GM23338 (cell line): ENCODE results near the gene DET1. TPM values are rescaled to one million over a fixed set of nuclear protein-coding genes. Genes with fewer than 3 reads are reported as not detected.

Experiments used
- ATAC-seq: fragments of 200-7000 bp; cut with Tn5 transposase; 3 replicates; pipeline ENCODE4 v1.9.1; 2020
- DNase-seq: peaks from one replicate; pipeline ENCODE4 v3.0.0-alpha.2; 2015; ENCODE audit warnings: low spot score
- H2AFZ ChIP-seq: fragments of 200-600 bp; sonication (generic); 2 replicates; pipeline ENCODE4 v1.8.0; 2016; ENCODE audit warnings: antibody characterized with exemption, mild to moderate bottlenecking, moderate library complexity
- H3F3A ChIP-seq: fragments of 200-600 bp; sonication (generic); replicated peaks from 2 replicates; pipeline ENCODE4 v1.8.0; 2017; ENCODE audit warnings: antibody characterized with exemption, mixed run types, low read depth
- H3K27ac ChIP-seq: fragments of 200-600 bp; sonication (generic); 2 replicates; pipeline ENCODE4 v1.6.1; 2016; ENCODE audit warnings: low read depth
- H3K27me3 ChIP-seq: fragments of 200-600 bp; sonication (generic); 2 replicates; pipeline ENCODE4 v1.8.0; 2016; ENCODE audit warnings: mild to moderate bottlenecking, mixed run types, moderate library complexity; ENCODE audit not compliant: insufficient read depth
- H3K36me3 ChIP-seq: fragments of 200-600 bp; sonication (generic); 2 replicates; pipeline ENCODE4 v1.8.0; 2016; ENCODE audit warnings: mild to moderate bottlenecking; ENCODE audit not compliant: insufficient read depth
- H3K4me1 ChIP-seq: fragments of 200-600 bp; sonication (generic); 2 replicates; pipeline ENCODE4 v1.8.0; 2016; ENCODE audit warnings: mild to moderate bottlenecking, moderate library complexity; ENCODE audit not compliant: insufficient read depth
- H3K4me2 ChIP-seq: fragments of 200-600 bp; sonication (generic); 2 replicates; pipeline ENCODE4 v1.7.1; 2017; ENCODE audit warnings: mixed run types
- H3K4me3 ChIP-seq: fragments of 200-600 bp; sonication (generic); 2 replicates; pipeline ENCODE4 v1.6.1; 2016; ENCODE audit warnings: mixed run types
- H3K79me2 ChIP-seq: fragments of 200-600 bp; sonication (generic); replicated peaks from 2 replicates; pipeline ENCODE4 v1.8.0; 2017; ENCODE audit warnings: mild to moderate bottlenecking; ENCODE audit not compliant: insufficient read depth
- H3K9me2 ChIP-seq: fragments of 200-600 bp; sonication (generic); 2 replicates; pipeline ENCODE4 v1.8.0; 2017; ENCODE audit not compliant: insufficient read depth
- H4K20me1 ChIP-seq: fragments of 200-600 bp; sonication (generic); replicated peaks from 2 replicates; pipeline ENCODE4 v1.8.0; 2017; ENCODE audit warnings: mild to moderate bottlenecking; ENCODE audit not compliant: insufficient read depth
- H3K27ac Mint-ChIP-seq: 2 replicates; pipeline ENCODE4 v1.8.0; 2020; ENCODE audit warnings: inconsistent platforms, mild to moderate bottlenecking, moderate library complexity, mixed read lengths
- H3K27me3 Mint-ChIP-seq: 3 replicates; pipeline ENCODE4 v1.8.0; 2022; ENCODE audit warnings: low read depth, mild to moderate bottlenecking, moderate library complexity, mixed read lengths, inconsistent platforms; ENCODE audit not compliant: insufficient read depth, poor library complexity
- H3K36me3 Mint-ChIP-seq: 3 replicates; pipeline ENCODE4 v1.8.0; 2021; ENCODE audit warnings: low read depth, mild to moderate bottlenecking, inconsistent platforms, moderate library complexity, mixed read lengths
- H3K4me1 Mint-ChIP-seq: 3 replicates; pipeline ENCODE4 v1.8.0; 2020; ENCODE audit warnings: mild to moderate bottlenecking, inconsistent platforms, mixed read lengths
- H3K4me3 Mint-ChIP-seq: 3 replicates; pipeline ENCODE4 v1.8.0; 2021; ENCODE audit warnings: moderate library complexity, mild to moderate bottlenecking, inconsistent platforms, mixed read lengths
- H3K9me3 Mint-ChIP-seq: 3 replicates; pipeline ENCODE4 v1.8.0; 2020; ENCODE audit warnings: moderate library complexity, mild to moderate bottlenecking, inconsistent platforms, mixed read lengths
- EZH2 ChIP-seq: fragments of 200-600 bp; sonication (generic); IDR thresholded peaks from one replicate; pipeline ENCODE4 v1.8.0; 2017; ENCODE audit warnings: antibody characterized with exemption, mild to moderate bottlenecking, low read depth; ENCODE audit not compliant: unreplicated experiment
- EZH2phosphoT487 ChIP-seq: fragments of 200-600 bp; sonication (generic); IDR thresholded peaks from one replicate; pipeline ENCODE4 v1.8.1; 2018; ENCODE audit warnings: antibody characterized with exemption; ENCODE audit not compliant: unreplicated experiment
- NANOG ChIP-seq: IDR thresholded peaks from 2 replicates; pipeline ENCODE4 v1.6.1; 2016; ENCODE audit warnings: antibody characterized with exemption, borderline replicate concordance
- POLR2AphosphoS5 ChIP-seq: IDR thresholded peaks from 2 replicates; pipeline ENCODE4 v1.6.1; 2016; ENCODE audit warnings: antibody characterized with exemption, low read depth
- polyA plus RNA-seq: library from polyadenylated mRNA; unstranded; fragments of >200 nt; fragmentation: Nextera tagmentation; extraction: Ambion mirVana; gene quantifications from 2 replicates; pipeline ENCODE4 v1.2.1, GENCODE V29; 2016
- total RNA-seq: library from RNA; depleted of rRNA; stranded (reverse); fragments of >200 nt; shearing (Covaris generic); gene quantifications from 2 replicates; pipeline ENCODE4 v1.2.3, GENCODE V29; 2014
- TF ChIP-seq, protein P1 (sequence below): fragments of 250-450 bp; sonication (Bioruptor Pico); IDR thresholded peaks from 2 replicates; pipeline ENCODE4 v1.5.0; 2020; ENCODE audit warnings: mild to moderate bottlenecking, moderate library complexity
- TF ChIP-seq, protein P2 (sequence below), 2 experiments: fragments of 200-600 bp in 1 of 2; sonication (generic) in 1 of 2; conservative IDR thresholded peaks; 2 replicates each; pipeline versions ENCODE4 v1.5.1 to v1.6.1; 2016 to 2017; ENCODE audit warnings: antibody characterized with exemption in 2 of 2, low read depth in 2 of 2, mild to moderate bottlenecking in 2 of 2, moderate library complexity in 1 of 2

Gene DET1
- total and polyA plus RNA-seq, 2 experiments from 2014 or later, result 4.2 to 8.6 TPM

DNA sequence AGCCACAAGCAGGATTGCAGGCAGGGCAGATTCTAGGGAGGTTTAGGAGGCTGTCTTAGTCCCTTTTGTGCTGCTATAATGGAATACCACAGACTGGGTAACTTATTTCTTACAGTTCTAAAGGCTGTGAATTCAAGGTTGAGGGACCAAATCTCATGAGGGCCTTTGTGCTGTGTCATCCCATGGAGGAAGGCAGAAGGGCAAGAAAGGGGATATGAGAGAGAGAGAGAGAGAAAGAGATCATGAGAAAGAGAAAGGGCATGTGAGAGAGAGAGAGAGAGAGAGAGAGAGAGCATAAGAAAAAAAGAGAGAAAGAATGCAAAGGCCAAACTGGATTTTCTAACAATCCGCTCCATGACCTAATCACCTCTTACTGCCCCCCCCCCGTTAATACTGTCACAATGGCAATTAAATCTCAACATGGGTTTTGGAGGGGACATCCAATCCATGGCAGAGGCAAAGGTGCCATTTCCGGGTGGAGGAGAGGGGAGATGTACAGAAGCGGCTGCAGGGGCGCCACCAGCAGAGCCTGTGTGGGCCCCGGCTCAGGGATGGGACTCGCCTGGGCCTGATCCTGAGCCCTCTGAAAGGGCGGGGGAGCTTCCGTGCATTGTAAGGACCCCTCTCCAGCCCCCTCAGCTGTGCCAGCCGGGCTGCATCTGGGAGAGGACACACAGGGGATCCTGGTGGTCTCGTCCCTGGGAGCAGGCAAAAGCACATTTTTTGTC lies 58.5 kb downstream of the DET1 start:
- Histone ChIP-seq H3K4me3 (no peak overlapping the region), H3F3A (no peaks in the 10 kb centered on the region), H2AFZ (peak overlapping the region; percentile 72; the same call in 1 of the 2 replicates), H3K36me3 (no peaks in the 10 kb centered on the region), H4K20me1 (no peaks in the 10 kb centered on the region), H3K27ac (no peak overlapping the region), H3K9me2 (no peaks in the 10 kb centered on the region), H3K79me2 (no peaks in the 10 kb centered on the region), H3K4me1 (peaks cover 28% of the 10 kb centered on the region), H3K27me3 (no peaks in the 10 kb centered on the region), H3K4me2 (no peak overlapping the region)
- Mint-ChIP-seq H3K27ac (peak overlapping the region; percentile 43; the same call in 1 of the 2 replicates), H3K36me3 (no peaks in the 10 kb centered on the region), H3K9me3 (no peaks in the 10 kb centered on the region), H3K4me3 (no peak overlapping the region), H3K27me3 (peaks cover 9% of the 10 kb centered on the region), H3K4me1 (peaks cover 34% of the 10 kb centered on the region)
- peak; percentile 24 for DNase-seq
- peak; percentile 19; the same call in 2 of the 3 replicates for ATAC-seq
- TF ChIP-seq EZH2phosphoT487 (no peak), EZH2 (no peak), POLR2AphosphoS5 (no peak), NANOG (no peak)
- TF ChIP-seq, protein P1, sequence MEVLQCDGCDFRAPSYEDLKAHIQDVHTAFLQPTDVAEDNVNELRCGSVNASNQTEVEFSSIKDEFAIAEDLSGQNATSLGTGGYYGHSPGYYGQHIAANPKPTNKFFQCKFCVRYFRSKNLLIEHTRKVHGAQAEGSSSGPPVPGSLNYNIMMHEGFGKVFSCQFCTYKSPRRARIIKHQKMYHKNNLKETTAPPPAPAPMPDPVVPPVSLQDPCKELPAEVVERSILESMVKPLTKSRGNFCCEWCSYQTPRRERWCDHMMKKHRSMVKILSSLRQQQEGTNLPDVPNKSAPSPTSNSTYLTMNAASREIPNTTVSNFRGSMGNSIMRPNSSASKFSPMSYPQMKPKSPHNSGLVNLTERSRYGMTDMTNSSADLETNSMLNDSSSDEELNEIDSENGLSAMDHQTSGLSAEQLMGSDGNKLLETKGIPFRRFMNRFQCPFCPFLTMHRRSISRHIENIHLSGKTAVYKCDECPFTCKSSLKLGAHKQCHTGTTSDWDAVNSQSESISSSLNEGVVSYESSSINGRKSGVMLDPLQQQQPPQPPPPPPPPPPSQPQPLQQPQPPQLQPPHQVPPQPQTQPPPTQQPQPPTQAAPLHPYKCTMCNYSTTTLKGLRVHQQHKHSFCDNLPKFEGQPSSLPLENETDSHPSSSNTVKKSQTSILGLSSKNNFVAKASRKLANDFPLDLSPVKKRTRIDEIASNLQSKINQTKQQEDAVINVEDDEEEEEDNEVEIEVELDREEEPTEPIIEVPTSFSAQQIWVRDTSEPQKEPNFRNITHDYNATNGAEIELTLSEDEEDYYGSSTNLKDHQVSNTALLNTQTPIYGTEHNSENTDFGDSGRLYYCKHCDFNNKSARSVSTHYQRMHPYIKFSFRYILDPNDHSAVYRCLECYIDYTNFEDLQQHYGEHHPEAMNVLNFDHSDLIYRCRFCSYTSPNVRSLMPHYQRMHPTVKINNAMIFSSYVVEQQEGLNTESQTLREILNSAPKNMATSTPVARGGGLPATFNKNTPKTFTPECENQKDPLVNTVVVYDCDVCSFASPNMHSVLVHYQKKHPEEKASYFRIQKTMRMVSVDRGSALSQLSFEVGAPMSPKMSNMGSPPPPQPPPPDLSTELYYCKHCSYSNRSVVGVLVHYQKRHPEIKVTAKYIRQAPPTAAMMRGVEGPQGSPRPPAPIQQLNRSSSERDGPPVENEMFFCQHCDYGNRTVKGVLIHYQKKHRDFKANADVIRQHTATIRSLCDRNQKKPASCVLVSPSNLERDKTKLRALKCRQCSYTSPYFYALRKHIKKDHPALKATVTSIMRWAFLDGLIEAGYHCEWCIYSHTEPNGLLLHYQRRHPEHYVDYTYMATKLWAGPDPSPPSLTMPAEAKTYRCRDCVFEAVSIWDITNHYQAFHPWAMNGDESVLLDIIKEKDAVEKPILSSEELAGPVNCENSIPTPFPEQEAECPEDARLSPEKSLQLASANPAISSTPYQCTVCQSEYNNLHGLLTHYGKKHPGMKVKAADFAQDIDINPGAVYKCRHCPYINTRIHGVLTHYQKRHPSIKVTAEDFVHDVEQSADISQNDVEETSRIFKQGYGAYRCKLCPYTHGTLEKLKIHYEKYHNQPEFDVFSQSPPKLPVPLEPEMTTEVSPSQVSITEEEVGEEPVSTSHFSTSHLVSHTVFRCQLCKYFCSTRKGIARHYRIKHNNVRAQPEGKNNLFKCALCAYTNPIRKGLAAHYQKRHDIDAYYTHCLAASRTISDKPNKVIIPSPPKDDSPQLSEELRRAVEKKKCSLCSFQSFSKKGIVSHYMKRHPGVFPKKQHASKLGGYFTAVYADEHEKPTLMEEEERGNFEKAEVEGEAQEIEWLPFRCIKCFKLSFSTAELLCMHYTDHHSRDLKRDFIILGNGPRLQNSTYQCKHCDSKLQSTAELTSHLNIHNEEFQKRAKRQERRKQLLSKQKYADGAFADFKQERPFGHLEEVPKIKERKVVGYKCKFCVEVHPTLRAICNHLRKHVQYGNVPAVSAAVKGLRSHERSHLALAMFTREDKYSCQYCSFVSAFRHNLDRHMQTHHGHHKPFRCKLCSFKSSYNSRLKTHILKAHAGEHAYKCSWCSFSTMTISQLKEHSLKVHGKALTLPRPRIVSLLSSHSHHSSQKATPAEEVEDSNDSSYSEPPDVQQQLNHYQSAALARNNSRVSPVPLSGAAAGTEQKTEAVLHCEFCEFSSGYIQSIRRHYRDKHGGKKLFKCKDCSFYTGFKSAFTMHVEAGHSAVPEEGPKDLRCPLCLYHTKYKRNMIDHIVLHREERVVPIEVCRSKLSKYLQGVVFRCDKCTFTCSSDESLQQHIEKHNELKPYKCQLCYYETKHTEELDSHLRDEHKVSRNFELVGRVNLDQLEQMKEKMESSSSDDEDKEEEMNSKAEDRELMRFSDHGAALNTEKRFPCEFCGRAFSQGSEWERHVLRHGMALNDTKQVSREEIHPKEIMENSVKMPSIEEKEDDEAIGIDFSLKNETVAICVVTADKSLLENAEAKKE (CRISPR knock-in tag), result no peak
- TF ChIP-seq, protein P2, sequence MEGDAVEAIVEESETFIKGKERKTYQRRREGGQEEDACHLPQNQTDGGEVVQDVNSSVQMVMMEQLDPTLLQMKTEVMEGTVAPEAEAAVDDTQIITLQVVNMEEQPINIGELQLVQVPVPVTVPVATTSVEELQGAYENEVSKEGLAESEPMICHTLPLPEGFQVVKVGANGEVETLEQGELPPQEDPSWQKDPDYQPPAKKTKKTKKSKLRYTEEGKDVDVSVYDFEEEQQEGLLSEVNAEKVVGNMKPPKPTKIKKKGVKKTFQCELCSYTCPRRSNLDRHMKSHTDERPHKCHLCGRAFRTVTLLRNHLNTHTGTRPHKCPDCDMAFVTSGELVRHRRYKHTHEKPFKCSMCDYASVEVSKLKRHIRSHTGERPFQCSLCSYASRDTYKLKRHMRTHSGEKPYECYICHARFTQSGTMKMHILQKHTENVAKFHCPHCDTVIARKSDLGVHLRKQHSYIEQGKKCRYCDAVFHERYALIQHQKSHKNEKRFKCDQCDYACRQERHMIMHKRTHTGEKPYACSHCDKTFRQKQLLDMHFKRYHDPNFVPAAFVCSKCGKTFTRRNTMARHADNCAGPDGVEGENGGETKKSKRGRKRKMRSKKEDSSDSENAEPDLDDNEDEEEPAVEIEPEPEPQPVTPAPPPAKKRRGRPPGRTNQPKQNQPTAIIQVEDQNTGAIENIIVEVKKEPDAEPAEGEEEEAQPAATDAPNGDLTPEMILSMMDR (conservative IDR thresholded peaks at IDR 0.05; ENCODE audit: low read depth in 2 of 2), result no peak
